Sigmoid colon (tissue), 4 donors: ENCODE measurements around the gene SPOCK1.

ENCODE experiments used
- CTCF ChIP-seq, 4 experiments: fragments of 450-650 bp in 3 of 4; fragments of 200-600 bp in 1 of 4; IDR thresholded peaks; one replicate each; pipeline ENCODE4 v1.5.1; 2016 to 2019; ENCODE audit warnings: antibody characterized with exemption in 4 of 4, mild to moderate bottlenecking in 3 of 4, moderate library complexity in 2 of 4
- EP300 ChIP-seq, 4 donors: sonication (generic); formaldehyde crosslinking; IDR thresholded peaks; one replicate each; pipeline ENCODE4 v1.6.1; 2017; ENCODE audit warnings: antibody characterized with exemption in 4 of 4
- POLR2A ChIP-seq, 2 donors: fragments of 450-650 bp; IDR thresholded peaks; one replicate each; pipeline ENCODE4 v1.6.1; 2016; ENCODE audit warnings: antibody characterized with exemption in 2 of 2, mild to moderate bottlenecking in 2 of 2, moderate library complexity in 2 of 2
- POLR2AphosphoS5 ChIP-seq, 4 donors: sonication (generic); formaldehyde crosslinking; IDR thresholded peaks; one replicate each; pipeline ENCODE4 v1.6.1; 2017; ENCODE audit warnings: antibody characterized with exemption in 4 of 4

GRCh38 chr5:137296213-137296781 is 202.8 kb downstream of the SPOCK1 start:
- TF ChIP-seq POLR2A (IDR thresholded peaks at IDR 0.05) (no peak), CTCF (IDR thresholded peaks at IDR 0.05) (no peak), EP300 (IDR thresholded peaks at IDR 0.05) (no peak), POLR2AphosphoS5 (IDR thresholded peaks at IDR 0.05) (no peak)
